ENCODE data around the gene MMP20. TPM values are rescaled to one million over a fixed set of nuclear protein-coding genes. Genes with fewer than 3 reads are reported as not detected.

The MMP20 gene
- total RNA-seq, 1 experiment from 2014 or later, result 0.30 TPM

- intact Hi-C loops (cut with micrococcal nuclease), result no loop called here
- Histone ChIP-seq H3K4me3 (replicated peaks in 1 of 2; ENCODE audit: low read depth in 1 of 2, low read length in 2 of 2) (no peak overlapping the region), H3K9me2 (ENCODE audit: insufficient read depth) (no peaks in the 10 kb centered on the region), H2AFZ (ENCODE audit: low read depth, low read length, poor library complexity, severe bottlenecking) (no peak overlapping the region), H3K27ac (ENCODE audit: low read depth, low read length) (no peak overlapping the region), H3K27me3 (ENCODE audit: insufficient read depth, low read length) (no peaks in the 10 kb centered on the region), H3K4me1 (ENCODE audit: control insufficient read depth in 1 of 2, insufficient read depth in 2 of 2, low read length in 2 of 2) (peaks cover 0 to 9% of the 10 kb centered on the region in 2 experiments; a peak in 1 of 4 replicates), H3K4me2 (ENCODE audit: low read length) (no peak overlapping the region), H3K79me2 (ENCODE audit: insufficient read depth, low read length) (no peaks in the 10 kb centered on the region), H4K20me1 (ENCODE audit: insufficient read depth) (no peaks in the 10 kb centered on the region), H3K9ac (ENCODE audit: low read length) (no peak overlapping the region), H3K9me3 (ENCODE audit: control insufficient read depth in 1 of 2, insufficient read depth in 1 of 2, low read depth in 1 of 2, low read length in 2 of 2) (peaks cover 0 to 7% of the 10 kb centered on the region in 2 experiments; a peak in 1 of 4 replicates), H3K36me3 (ENCODE audit: control insufficient read depth in 1 of 2, insufficient read depth in 2 of 2, low read length in 2 of 2) (no peaks in the 10 kb centered on the region)
- ChIA-PET RAD21 (ENCODE audit: low non-redundant PET in 1 of 2, low total read pairs in 2 of 2, uncharacterized antibody in 2 of 2, unreplicated experiment in 2 of 2) (no interaction called here), POLR2A (no interaction called here), CTCF (interaction anchor here (1.4 kb wide), 1 partner anchor 11 kb away, joined by 6 read pairs; no protein-coding TSS in a partner anchor)
- TF ChIP-seq FOSL1 (IDR thresholded peaks at IDR 0.05; ENCODE audit: low read depth), result no peak
- no peak for TF ChIP-seq SP1 (IDR thresholded peaks at IDR 0.05; ENCODE audit: low read depth)
- no peak for TF ChIP-seq POLR2A (IDR thresholded peaks at IDR 0.05; ENCODE audit: borderline replicate concordance, extremely low read depth, insufficient read depth, insufficient read length)
- TF ChIP-seq EZH2 (IDR thresholded peaks at IDR 0.05), result no peak
- TF ChIP-seq CBX3 (IDR thresholded peaks at IDR 0.05; ENCODE audit: low read depth), result no peak
- no peak for TF ChIP-seq MAX (IDR thresholded peaks at IDR 0.05)
- no peak for TF ChIP-seq YY1 (IDR thresholded peaks at IDR 0.05; ENCODE audit: extremely low read depth, insufficient replicate concordance, low read depth, low read length)
- no peak for TF ChIP-seq CTCF (IDR thresholded peaks at IDR 0.05 in 2 of 3, conservative IDR thresholded peaks at IDR 0.05 in 1 of 3; ENCODE audit: borderline replicate concordance in 1 of 3, insufficient read depth in 1 of 3, low read depth in 2 of 3, low read length in 2 of 3)
- TF ChIP-seq SIN3A (IDR thresholded peaks at IDR 0.05; ENCODE audit: low read depth), result no peak
- no peak for TF ChIP-seq EGR1 (IDR thresholded peaks at IDR 0.05; ENCODE audit: low read depth)
- TF ChIP-seq EZH2phosphoT487 (IDR thresholded peaks at IDR 0.05; ENCODE audit: borderline replicate concordance), result no peak
- TF ChIP-seq POLR2AphosphoS5 (IDR thresholded peaks at IDR 0.05; ENCODE audit: low read depth, low read length), result no peak
- TF ChIP-seq ZNF274 (IDR thresholded peaks at IDR 0.05; ENCODE audit: low read depth, low read length), result no peak
- no peak for TF ChIP-seq REST (IDR thresholded peaks at IDR 0.05; ENCODE audit: low read depth)
- no peak for TF ChIP-seq ZBTB33 (IDR thresholded peaks at IDR 0.05; ENCODE audit: extremely low read depth, insufficient replicate concordance, low read length)
- TF ChIP-seq ELF1 (IDR thresholded peaks at IDR 0.05; ENCODE audit: borderline replicate concordance, low read depth), result no peak
- TF ChIP-seq JUND (IDR thresholded peaks at IDR 0.05), result no peak
- ATAC-seq, result no peak
- no peak for DNase-seq (ENCODE audit: low read depth, low spot score)
- no TSS peak for BruUV-seq (replicated peaks)
These were observed 30.4 kb upstream of the MMP20 start for GRCh38 chr11:102655547-102655946.
